GM12878 (cell line): Measurements from ENCODE around the gene COL19A1. TPM values are rescaled to one million over a fixed set of nuclear protein-coding genes. Genes with fewer than 3 reads are reported as not detected.

Experiments used
- ATAC-seq: fragments of 200-7000 bp; cut with Tn5 transposase; 3 replicates; pipeline ENCODE4 v1.9.1; 2020; ENCODE audit warnings: mild to moderate bottlenecking, moderate library complexity
- BruUV-seq: library from RNA; stranded (reverse); fragments of 400-500 nt; replicated peaks from 2 replicates; lab custom pipeline; 2021; lab: Mats Ljungman, UMichigan
- CTCF ChIA-PET: fragments of 300-600 bp; sonication (Branson Sonifier 250); formaldehyde crosslinking; extraction: SDS; loops from one replicate; lab custom pipeline; 2021; ENCODE audit warnings: inconsistent platforms; lab: Yijun Ruan, JAX
- POLR2A ChIA-PET: fragments of 350-600 bp; formaldehyde crosslinking; extraction: SDS; loops from one replicate; lab custom pipeline; 2021; ENCODE audit warnings: inconsistent platforms; lab: Charles Lee
- RAD21 ChIA-PET: fragments of 300-600 bp; sonication (Branson Sonifier 250); formaldehyde crosslinking; loops from one replicate; lab custom pipeline; 2023; ENCODE audit warnings: antibody characterized with exemption; ENCODE audit not compliant: unreplicated experiment; lab: Charles Lee
- SMC1A ChIA-PET: fragments of 300-600 bp; sonication (Branson Sonifier 250); formaldehyde crosslinking; loops from one replicate; lab custom pipeline; 2023; ENCODE audit not compliant: unreplicated experiment, uncharacterized antibody; lab: Charles Lee
- DNase-seq: peaks from one replicate; pipeline ENCODE4 v3.0.0-alpha.2; 2011; ENCODE audit warnings: low read depth, low spot score
- FAIRE-seq: peaks from 3 replicates; lab custom pipeline; 2011; peaks lifted over from hg19 to GRCh38; lab: Jason Lieb, UNC
- H2AFZ ChIP-seq: 2 replicates; pipeline ENCODE4 v1.6.0; 2011; ENCODE audit warnings: low read depth, low read length, control low read depth; ENCODE audit not compliant: control insufficient read depth
- H3K27ac ChIP-seq: 2 replicates; pipeline ENCODE4 v1.5.1; 2011; ENCODE audit warnings: control low read depth; ENCODE audit not compliant: control insufficient read depth, insufficient read depth
- H3K27me3 ChIP-seq, 2 experiments: replicated peaks in 1 of 2; 2 replicates each; pipeline versions ENCODE4 v1.6.0 to v1.6.1; 2011; ENCODE audit warnings: low read length in 1 of 2; ENCODE audit not compliant: control insufficient read depth in 2 of 2, insufficient read depth in 2 of 2
- H3K36me3 ChIP-seq, 2 experiments: 2 replicates each; pipeline ENCODE4 v1.5.1; 2011; ENCODE audit warnings: low read length in 1 of 2; ENCODE audit not compliant: control insufficient read depth in 2 of 2, insufficient read depth in 2 of 2
- H3K4me1 ChIP-seq: 2 replicates; pipeline ENCODE4 v1.6.1; 2011; ENCODE audit warnings: mild to moderate bottlenecking, low read length, moderate library complexity, mixed read lengths; ENCODE audit not compliant: control insufficient read depth, insufficient read depth
- H3K4me2 ChIP-seq: 2 replicates; pipeline ENCODE4 v1.6.0; 2011; ENCODE audit warnings: control low read depth; ENCODE audit not compliant: control insufficient read depth, insufficient read depth
- H3K4me3 ChIP-seq: fragments of 200-600 bp; sonication (generic); 2 replicates; pipeline ENCODE4 v1.5.1; 2016
- H3K79me2 ChIP-seq: 2 replicates; pipeline ENCODE4 v1.6.0; 2011; ENCODE audit warnings: low read length; ENCODE audit not compliant: control insufficient read depth, insufficient read depth
- H3K9ac ChIP-seq: 2 replicates; pipeline ENCODE4 v1.8.0; 2011; ENCODE audit warnings: low read length, control low read depth, mixed read lengths; ENCODE audit not compliant: control insufficient read depth, insufficient read depth
- H3K9me3 ChIP-seq: replicated peaks from 3 replicates; pipeline ENCODE4 v1.5.1; 2011; ENCODE audit warnings: mild to moderate bottlenecking, low read length; ENCODE audit not compliant: control insufficient read depth, insufficient read depth
- H4K20me1 ChIP-seq: 2 replicates; pipeline ENCODE4 v1.6.0; 2011; ENCODE audit not compliant: control insufficient read depth, insufficient read depth
- IKZF2 ChIP-seq, 2 experiments: fragments of 450-650 bp; IDR thresholded peaks; 2 replicates each; pipeline ENCODE4 v1.6.1; 2017; ENCODE audit warnings: mild to moderate bottlenecking in 2 of 2, moderate library complexity in 2 of 2
- IRF5 ChIP-seq: fragments of 450-650 bp; IDR thresholded peaks from 2 replicates; pipeline ENCODE4 v1.6.1; 2017; ENCODE audit warnings: borderline replicate concordance
- LARP7 ChIP-seq: fragments of 450-650 bp; IDR thresholded peaks from 2 replicates; pipeline ENCODE4 v1.6.1; 2017; ENCODE audit warnings: mild to moderate bottlenecking
- MTA2 ChIP-seq: fragments of 450-650 bp; IDR thresholded peaks from 2 replicates; pipeline ENCODE4 v1.6.1; 2016; ENCODE audit warnings: low read depth, mild to moderate bottlenecking, moderate library complexity
- NFIC ChIP-seq: IDR thresholded peaks from 2 replicates; pipeline ENCODE4 v1.6.1; 2012; ENCODE audit warnings: low read depth, mild to moderate bottlenecking, inconsistent platforms, low read length, moderate library complexity
- RUNX3 ChIP-seq: IDR thresholded peaks from 2 replicates; pipeline ENCODE4 v1.6.1; 2012; ENCODE audit warnings: low read length, inconsistent platforms
- TAF1 ChIP-seq: IDR thresholded peaks from 2 replicates; pipeline ENCODE4 v1.6.1; 2011; ENCODE audit warnings: mild to moderate bottlenecking, low read depth, low read length, borderline replicate concordance
- TCF3 ChIP-seq: IDR thresholded peaks from 2 replicates; pipeline ENCODE4 v1.6.1; 2012; ENCODE audit warnings: low read depth, mild to moderate bottlenecking, low read length, borderline replicate concordance; ENCODE audit not compliant: insufficient read depth
- ZNF24 ChIP-seq: fragments of 450-650 bp; IDR thresholded peaks from 2 replicates; pipeline ENCODE4 v1.6.1; 2017; ENCODE audit warnings: antibody characterized with exemption, mild to moderate bottlenecking
- ZNF592 ChIP-seq: fragments of 450-650 bp; IDR thresholded peaks from 2 replicates; pipeline ENCODE4 v1.6.1; 2017; ENCODE audit warnings: mild to moderate bottlenecking, moderate library complexity
- ZZZ3 ChIP-seq: IDR thresholded peaks from 2 replicates; pipeline ENCODE4 v1.6.1; 2011; ENCODE audit warnings: low read depth; ENCODE audit not compliant: control insufficient read depth, insufficient read length
- WGBS: methylation state at CpG from one replicate; pipeline ENCODE4 v1.1.6; 2016; ENCODE audit warnings: low lambda C conversion rate; ENCODE audit not compliant: insufficient replicate concordance, insufficient coverage; ENCODE audit errors: missing lambda C conversion rate; 5-methylcytosine and 5-hydroxymethylcytosine counted together
- in situ Hi-C: fragments of 300-500 bp; cut with MboI; formaldehyde crosslinking; loops from 9 replicates; pipeline ENCODE4 v1.14.3; 2018; ENCODE audit warnings: mixed read lengths
- intact Hi-C: fragments of 100-400 bp; cut with micrococcal nuclease; formaldehyde crosslinking; loops from one replicate; pipeline ENCODE4 v1.14.2; 2022; ENCODE audit not compliant: unreplicated experiment
- polyA plus RNA-seq, 11 experiments: library from polyadenylated mRNA; depleted of rRNA in 4 of 11; unstranded in 6 of 11; stranded (reverse) in 5 of 11; fragments of >200 nt; fragmentation: Nextera tagmentation in 4 of 11; fragmentation: Illumina TruSeq in 1 of 11; extraction: Ambion mirVana in 4 of 11; extraction: Trizol in 1 of 11; gene quantifications; 1 replicate in 1 of 11; 2 replicates in 10 of 11; pipeline versions ENCODE4 v1.2.1 to v1.2.3, GENCODE V29; 2011 to 2016; ENCODE audit warnings: inconsistent platforms in 2 of 11, missing spikeins in 2 of 11, low read depth in 1 of 11
- total RNA-seq, 4 experiments: library from RNA; depleted of rRNA in 3 of 4; stranded (reverse); fragments of >200 nt in 3 of 4; fragmentation: Illumina TruSeq in 1 of 4; extraction: Trizol in 1 of 4; gene quantifications; 2 replicates each; pipeline versions ENCODE4 v1.2.1 to v1.2.3, GENCODE V29; 2013 to 2021

COL19A1 gene
- total and polyA plus RNA-seq, 10 of the 15 experiments (the other 5 are each of a cell fraction or from before 2014, with no cell fraction given), result 1.1 to 13.5 (median 4.1) TPM

GRCh38 chr6:69875715-69876114 lies 9.4 kb downstream of the COL19A1 start:
- WGBS, result 100% methylated on average over 3 of the region's 3 CpGs
- POLR2A ChIA-PET, result interaction anchor here (1.5 to 2.7 kb wide), 2 partner anchors 9 to 82 kb away, joined by 3 to 25 read pairs; partner anchors contain the start of gene COL19A1
- Histone ChIP-seq H3K79me2 (peaks cover 24% of the 10 kb centered on the region), H3K9ac (no peak overlapping the region), H3K36me3 (peaks cover 0 to 4% of the 10 kb centered on the region in 2 experiments; a peak in 1 of 4 replicates), H3K9me3 (no peaks in the 10 kb centered on the region; the same call in 2 of the 3 replicates), H3K4me3 (no peak overlapping the region), H3K4me1 (peaks cover 14% of the 10 kb centered on the region), H3K27me3 (no peaks in the 10 kb centered on the region), H4K20me1 (no peaks in the 10 kb centered on the region), H2AFZ (no peak overlapping the region), H3K27ac (no peak overlapping the region), H3K4me2 (no peak overlapping the region)
- DNase-seq (no peak), ATAC-seq (no peak), FAIRE-seq (no peak)
- CTCF ChIA-PET, result interaction anchor here (1.0 to 11.4 kb wide), 4 partner anchors 10 to 19 kb away, joined by 3 to 91 read pairs (median 8); partner anchors contain the start of gene COL19A1
- TF ChIP-seq LARP7 (no peak), ZZZ3 (no peak), TCF3 (no peak), TAF1 (no peak), NFIC (no peak), ZNF24 (no peak)
- RAD21 ChIA-PET, result interaction anchor here (0.9 to 10.8 kb wide), 3 partner anchors 10 to 20 kb away, joined by 3 to 93 read pairs (median 8); partner anchors contain the start of gene COL19A1
- SMC1A ChIA-PET, result interaction anchor here (1.0 to 2.0 kb wide), 6 partner anchors 9 to 81 kb away, joined by 3 to 17 read pairs (median 4); partner anchors contain the start of gene COL19A1
- intact Hi-C loops (no loop called here), in situ Hi-C loops (no loop called here)
- no TSS peak for BruUV-seq

GRCh38 chr6:69878795-69879194 lies 12.4 kb downstream of the COL19A1 start:
- in situ Hi-C loops (no loop called here), intact Hi-C loops (no loop called here)
- Histone ChIP-seq H3K27me3 (no peaks in the 10 kb centered on the region), H3K4me3 (no peak overlapping the region), H3K27ac (no peak overlapping the region), H3K4me1 (peaks cover 24% of the 10 kb centered on the region), H2AFZ (no peak overlapping the region), H3K36me3 (no peaks in the 10 kb centered on the region), H3K4me2 (no peak overlapping the region; the same call in 1 of the 2 replicates), H3K9ac (no peak overlapping the region), H3K9me3 (no peaks in the 10 kb centered on the region; the same call in 2 of the 3 replicates), H4K20me1 (no peaks in the 10 kb centered on the region), H3K79me2 (peaks cover 21% of the 10 kb centered on the region)
- no TSS peak for BruUV-seq
- RAD21 ChIA-PET, result interaction anchor here (1.4 to 10.8 kb wide), 3 partner anchors 9 to 15 kb away, joined by 4 to 93 read pairs (median 41); partner anchors contain the start of gene COL19A1
- SMC1A ChIA-PET, result interaction anchor here (1.5 to 6.6 kb wide), 3 partner anchors 11 to 27 kb away, joined by 3 to 67 read pairs (median 27); partner anchors contain the start of gene COL19A1
- DNase-seq (no peak), FAIRE-seq (no peak), ATAC-seq (no peak)
- CTCF ChIA-PET, result interaction anchor here (0.7 to 11.4 kb wide), 2 partner anchors 13 to 144 kb away, joined by 4 to 91 read pairs; partner anchors contain the start of gene COL19A1
- POLR2A ChIA-PET, result interaction anchor here (0.7 to 2.2 kb wide), 3 partner anchors 8 to 63 kb away, joined by 3 to 8 read pairs (median 7); no protein-coding TSS in a partner anchor
- 93% methylated on average over 1 of the region's 1 CpG for WGBS
- no peak for TF ChIP-seq IRF5
- no peak for TF ChIP-seq ZNF592
- TF ChIP-seq MTA2, result peak; percentile 62
- TF ChIP-seq RUNX3, result no peak
- TF ChIP-seq IKZF2 (IDR thresholded peaks at IDR 0.05), result 0 out of 4 replicates have a peak, but pooled peaks of 1 of the 2 experiments have one; percentile 35
